Mucosa of descending colon (tissue), 3 donors: ENCODE measurements around the gene APOD. TPM values are rescaled to one million over a fixed set of nuclear protein-coding genes. Genes with fewer than 3 reads are reported as not detected.

Experiments
- ATAC-seq: fragments of 200-7000 bp; cut with Tn5 transposase; one replicate; pipeline ENCODE4 v1.9.1; 2020; ENCODE audit warnings: mild to moderate bottlenecking, moderate library complexity
- DNase-seq, 3 donors: peaks; one replicate each; pipeline ENCODE4 v3.0.0-alpha.2; 2020
- H3K36me3 ChIP-seq: fragments of 200-600 bp; one replicate; pipeline ENCODE4 v1.8.0; 2021; ENCODE audit warnings: low read depth, mild to moderate bottlenecking
- H3K4me1 ChIP-seq: fragments of 200-600 bp; one replicate; pipeline ENCODE4 v1.8.0; 2021; ENCODE audit warnings: low read depth, mild to moderate bottlenecking
- H3K4me3 ChIP-seq: fragments of 200-600 bp; one replicate; pipeline ENCODE4 v1.8.0; 2021; ENCODE audit warnings: mild to moderate bottlenecking
- H3K9me3 ChIP-seq: fragments of 200-600 bp; one replicate; pipeline ENCODE4 v1.8.0; 2021; ENCODE audit warnings: mild to moderate bottlenecking
- intact Hi-C, 2 donors: fragments of 100-400 bp; cut with DNase I in 1 of 2; cut with micrococcal nuclease in 1 of 2; formaldehyde crosslinking; loops; one replicate each; pipeline versions ENCODE4 v1.11.0 to v1.11.1; 2022; cut with DNase I, micrococcal nuclease
- total RNA-seq, 3 donors: library from RNA; stranded (reverse); fragmentation: NEBNext Ultra II Directional in 2 of 3; extraction: Animal tissue kit (Norgen Biotek cat#: 25700) in 2 of 3; gene quantifications; one replicate each; pipeline versions ENCODE4 v1.2.1 to v1.2.4, GENCODE V29; 2021 to 2023
- TF ChIP-seq, protein P1 (sequence below): fragments of 200-600 bp; IDR thresholded peaks from one replicate; pipeline ENCODE4 v1.8.0; 2022; ENCODE audit warnings: antibody characterized with exemption, mild to moderate bottlenecking
- donor health status: DM: no; HTN: no; CAD: no; lungs with moderate emphysema.
- donor health status: DM: no; HTN: no; CAD: no.
- donor health status: DM: no; HTN: yes; CAD: no.

The APOD gene
- total RNA-seq, 3 donors from 2014 or later: 8.7 to 73.6 (median 10.7) TPM

DNA sequence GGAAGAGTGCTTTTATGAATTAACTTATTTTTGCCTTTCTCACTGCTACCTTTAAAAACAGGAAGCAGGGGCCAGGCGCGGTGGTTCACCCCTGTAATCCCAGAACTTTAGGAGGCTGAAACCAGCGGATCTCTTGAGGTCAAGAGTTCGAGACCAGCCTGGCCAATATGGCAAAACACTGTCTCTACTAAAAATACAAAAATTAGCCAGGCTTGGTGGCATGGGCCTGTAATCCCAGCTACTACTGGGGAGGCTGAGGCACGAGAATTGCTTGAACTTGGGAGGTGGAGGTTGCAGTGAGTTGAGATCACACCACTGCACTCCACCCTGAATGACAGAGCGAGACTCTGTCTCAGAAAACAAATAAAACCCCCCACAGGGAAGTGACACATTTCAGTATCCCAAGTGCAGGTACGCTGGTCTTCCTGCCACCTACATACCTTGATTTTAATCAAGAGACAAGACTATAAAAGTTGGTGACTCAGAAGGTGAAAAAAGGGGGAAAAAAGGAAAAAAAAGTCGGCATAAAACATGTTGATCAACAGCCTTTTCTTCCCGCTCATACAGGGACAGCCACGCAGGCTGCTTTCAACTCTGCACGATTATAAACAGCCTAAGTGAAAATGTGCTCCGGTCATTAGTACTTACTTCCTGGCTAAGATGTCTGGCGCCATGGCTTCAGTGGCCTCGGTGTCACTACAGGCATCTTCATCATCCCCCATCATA is 59.4 kb downstream of the APOD start:
- intact Hi-C loops: loop anchor here (5.0 to 10.0 kb wide), 2 partner anchors 250 to 252 kb away; partner anchors contain the start of gene XXYLT1 (in 2 of the 2)
- no peak overlapping the region for H3K4me3 ChIP-seq
- DNase-seq (no peak), ATAC-seq (no peak)
- H3K4me1 ChIP-seq: no peaks in the 10 kb centered on the region
- no peaks in the 10 kb centered on the region for H3K9me3 ChIP-seq
- TF ChIP-seq, protein P1, sequence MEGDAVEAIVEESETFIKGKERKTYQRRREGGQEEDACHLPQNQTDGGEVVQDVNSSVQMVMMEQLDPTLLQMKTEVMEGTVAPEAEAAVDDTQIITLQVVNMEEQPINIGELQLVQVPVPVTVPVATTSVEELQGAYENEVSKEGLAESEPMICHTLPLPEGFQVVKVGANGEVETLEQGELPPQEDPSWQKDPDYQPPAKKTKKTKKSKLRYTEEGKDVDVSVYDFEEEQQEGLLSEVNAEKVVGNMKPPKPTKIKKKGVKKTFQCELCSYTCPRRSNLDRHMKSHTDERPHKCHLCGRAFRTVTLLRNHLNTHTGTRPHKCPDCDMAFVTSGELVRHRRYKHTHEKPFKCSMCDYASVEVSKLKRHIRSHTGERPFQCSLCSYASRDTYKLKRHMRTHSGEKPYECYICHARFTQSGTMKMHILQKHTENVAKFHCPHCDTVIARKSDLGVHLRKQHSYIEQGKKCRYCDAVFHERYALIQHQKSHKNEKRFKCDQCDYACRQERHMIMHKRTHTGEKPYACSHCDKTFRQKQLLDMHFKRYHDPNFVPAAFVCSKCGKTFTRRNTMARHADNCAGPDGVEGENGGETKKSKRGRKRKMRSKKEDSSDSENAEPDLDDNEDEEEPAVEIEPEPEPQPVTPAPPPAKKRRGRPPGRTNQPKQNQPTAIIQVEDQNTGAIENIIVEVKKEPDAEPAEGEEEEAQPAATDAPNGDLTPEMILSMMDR: no peak
- H3K36me3 ChIP-seq: no peaks in the 10 kb centered on the region

DNA sequence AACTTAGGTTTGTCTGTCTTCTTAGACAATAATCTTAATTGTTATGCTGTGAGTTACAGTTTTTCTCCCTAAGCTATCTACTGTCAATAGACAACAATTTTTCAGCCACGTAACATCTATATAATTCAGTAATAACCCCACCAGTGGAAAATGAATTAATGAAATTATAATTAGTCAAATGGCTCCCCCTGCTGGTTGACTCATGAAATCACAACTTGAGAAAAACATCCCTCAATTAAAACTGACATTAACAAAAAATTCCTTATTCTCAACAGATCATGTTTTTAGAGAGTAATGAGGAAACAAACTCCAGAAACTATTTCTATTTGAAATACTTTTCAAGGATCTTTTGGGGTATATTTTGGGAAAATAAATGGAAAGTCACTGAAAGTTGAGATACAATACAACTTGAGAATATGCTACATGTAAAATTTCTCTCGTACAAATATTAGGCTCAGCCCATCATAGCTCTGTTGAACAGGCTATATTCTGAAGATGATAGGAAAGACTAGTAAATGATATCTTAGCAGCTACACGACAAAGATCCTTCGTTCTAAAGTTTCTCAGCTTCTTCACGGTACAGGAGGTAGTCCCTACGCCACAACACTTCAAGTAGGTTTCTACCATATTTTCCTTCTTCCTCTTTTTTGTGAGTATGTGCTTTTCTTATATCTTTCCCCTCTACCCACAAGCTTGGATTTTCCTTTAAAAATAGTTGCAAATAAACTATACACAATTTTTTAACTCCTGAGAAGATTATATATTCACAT is 61.3 kb downstream of the APOD start:
- ATAC-seq: no peak
- DNase-seq: no peak
- Histone ChIP-seq H3K4me3 (no peak overlapping the region), H3K4me1 (no peaks in the 10 kb centered on the region), H3K36me3 (no peaks in the 10 kb centered on the region), H3K9me3 (no peaks in the 10 kb centered on the region)
- intact Hi-C loops: loop anchor here (5.0 to 10.0 kb wide), 2 partner anchors 248 to 250 kb away; partner anchors contain the start of gene XXYLT1 (in 2 of the 2)
- TF ChIP-seq, protein P1: peak; percentile 59

Other genes starting within 250 kb of the APOD start
- 10 to 100 TPM; 55.2 to 69.2 (median 69.2) TPM for gene ACAP2, start 140.9 kb downstream of the APOD start, total RNA-seq
- gene PPP1R2, start 40.6 kb downstream of the APOD start, total RNA-seq: 10 to 100 TPM; 42.6 to 60.0 (median 46.2) TPM
- gene MUC20, start 137.0 kb upstream of the APOD start, total RNA-seq: 100 to 1,000 TPM in 2 of 3 donors, 10 to 100 TPM in 1; 29.5 to 147 (median 112) TPM
- gene MUC4, start 228.0 kb upstream of the APOD start, total RNA-seq: 100 to 1,000 TPM; 170 to 415 (median 318) TPM